OCI-LY1 (cell line): Measurements from ENCODE around the gene PIK3C2B.

Experiments used
- H2AFZ ChIP-seq: fragments of 200-600 bp; sonication (generic), shearing (Covaris generic); 2 replicates; pipeline ENCODE4 v1.6.0; 2014; ENCODE audit warnings: antibody characterized with exemption, mild to moderate bottlenecking, low read length
- H3F3A ChIP-seq: fragments of 200-600 bp; sonication (generic), shearing (Covaris generic); 2 replicates; pipeline ENCODE4 v1.6.0; 2014; ENCODE audit warnings: mild to moderate bottlenecking, antibody characterized with exemption, low read length, moderate library complexity; ENCODE audit not compliant: insufficient read depth
- H3K27ac ChIP-seq: fragments of 200-600 bp; sonication (generic); 2 replicates; pipeline ENCODE4 v1.5.1; 2014; ENCODE audit warnings: low read length, mixed run types, mild to moderate bottlenecking, low read depth; ENCODE audit not compliant: poor library complexity, severe bottlenecking
- H3K27me3 ChIP-seq: fragments of 200-600 bp; sonication (generic); 2 replicates; pipeline ENCODE4 v1.6.0; 2014; ENCODE audit warnings: antibody characterized with exemption, mild to moderate bottlenecking, low read length, moderate library complexity; ENCODE audit not compliant: insufficient read depth
- H3K36me3 ChIP-seq: fragments of 200-600 bp; sonication (generic); 2 replicates; pipeline ENCODE4 v1.6.1; 2014; ENCODE audit warnings: mild to moderate bottlenecking, antibody characterized with exemption, low read length, moderate library complexity, mixed read lengths; ENCODE audit not compliant: insufficient read depth
- H3K4me1 ChIP-seq: fragments of 200-600 bp; sonication (generic); 2 replicates; pipeline ENCODE4 v1.5.1; 2014; ENCODE audit warnings: mild to moderate bottlenecking, low read length, moderate library complexity; ENCODE audit not compliant: insufficient read depth, severe bottlenecking
- H3K4me2 ChIP-seq: fragments of 200-600 bp; sonication (generic), shearing (Covaris generic); 2 replicates; pipeline ENCODE4 v1.6.1; 2014; ENCODE audit warnings: low read length
- H3K4me3 ChIP-seq: fragments of 200-600 bp; sonication (generic); 2 replicates; pipeline ENCODE4 v1.5.1; 2014; ENCODE audit warnings: low read length, low read depth, mild to moderate bottlenecking, mixed read lengths; ENCODE audit not compliant: poor library complexity, severe bottlenecking
- H3K79me2 ChIP-seq: fragments of 200-600 bp; shearing (Covaris generic); 2 replicates; pipeline ENCODE4 v1.6.1; 2016; ENCODE audit warnings: mixed run types, low read length, mixed read lengths; ENCODE audit not compliant: insufficient read depth
- H3K9ac ChIP-seq: fragments of 200-600 bp; sonication (generic), shearing (Covaris generic); 2 replicates; pipeline ENCODE4 v1.6.1; 2014; ENCODE audit warnings: mild to moderate bottlenecking, low read length, mixed read lengths
- H3K9me2 ChIP-seq: fragments of 200-600 bp; sonication (generic), shearing (Covaris generic); 2 replicates; pipeline ENCODE4 v1.6.1; 2014; ENCODE audit warnings: low read depth, mild to moderate bottlenecking, low read length, mixed read lengths
- H3K9me3 ChIP-seq: fragments of 200-600 bp; shearing (Covaris generic); 2 replicates; pipeline ENCODE4 v1.6.1; 2014; ENCODE audit warnings: low read length, mixed read lengths
- H4K20me1 ChIP-seq: fragments of 200-600 bp; sonication (generic), shearing (Covaris generic); 2 replicates; pipeline ENCODE4 v1.6.0; 2016; ENCODE audit warnings: mild to moderate bottlenecking, low read length; ENCODE audit not compliant: insufficient read depth
- CTCF ChIP-seq: fragments of 200-600 bp; sonication (generic), shearing (Covaris generic); IDR thresholded peaks from 2 replicates; pipeline ENCODE4 v1.5.1; 2017; ENCODE audit warnings: mild to moderate bottlenecking, antibody characterized with exemption, low read length, moderate library complexity, mixed read lengths
- EZH2 ChIP-seq: fragments of 200-600 bp; sonication (generic), shearing (Covaris generic); IDR thresholded peaks from 2 replicates; pipeline ENCODE4 v1.8.0; 2017; ENCODE audit warnings: borderline replicate concordance, mixed run types, mild to moderate bottlenecking, antibody characterized with exemption, low read length, moderate library complexity, mixed read lengths

Gene PIK3C2B

GRCh38 chr1:204468206-204468605, 26.4 kb downstream of the PIK3C2B start:
- H3K27ac ChIP-seq, result no peak overlapping the region
- H3K9ac ChIP-seq, result no peak overlapping the region
- H3K9me3 ChIP-seq, result no peaks in the 10 kb centered on the region
- H3K4me3 ChIP-seq, result no peak overlapping the region
- peaks cover 70% of the 10 kb centered on the region for H3K36me3 ChIP-seq
- no peak overlapping the region for H3K4me2 ChIP-seq
- no peaks in the 10 kb centered on the region for H3K27me3 ChIP-seq
- H3K9me2 ChIP-seq, result no peaks in the 10 kb centered on the region
- H3K79me2 ChIP-seq, result no peaks in the 10 kb centered on the region
- no peak overlapping the region for H2AFZ ChIP-seq
- H4K20me1 ChIP-seq, result no peaks in the 10 kb centered on the region
- H3K4me1 ChIP-seq, result peaks cover 29% of the 10 kb centered on the region
- H3F3A ChIP-seq, result no peaks in the 10 kb centered on the region
- TF ChIP-seq EZH2 (no peak), CTCF (no peak)

DNA sequence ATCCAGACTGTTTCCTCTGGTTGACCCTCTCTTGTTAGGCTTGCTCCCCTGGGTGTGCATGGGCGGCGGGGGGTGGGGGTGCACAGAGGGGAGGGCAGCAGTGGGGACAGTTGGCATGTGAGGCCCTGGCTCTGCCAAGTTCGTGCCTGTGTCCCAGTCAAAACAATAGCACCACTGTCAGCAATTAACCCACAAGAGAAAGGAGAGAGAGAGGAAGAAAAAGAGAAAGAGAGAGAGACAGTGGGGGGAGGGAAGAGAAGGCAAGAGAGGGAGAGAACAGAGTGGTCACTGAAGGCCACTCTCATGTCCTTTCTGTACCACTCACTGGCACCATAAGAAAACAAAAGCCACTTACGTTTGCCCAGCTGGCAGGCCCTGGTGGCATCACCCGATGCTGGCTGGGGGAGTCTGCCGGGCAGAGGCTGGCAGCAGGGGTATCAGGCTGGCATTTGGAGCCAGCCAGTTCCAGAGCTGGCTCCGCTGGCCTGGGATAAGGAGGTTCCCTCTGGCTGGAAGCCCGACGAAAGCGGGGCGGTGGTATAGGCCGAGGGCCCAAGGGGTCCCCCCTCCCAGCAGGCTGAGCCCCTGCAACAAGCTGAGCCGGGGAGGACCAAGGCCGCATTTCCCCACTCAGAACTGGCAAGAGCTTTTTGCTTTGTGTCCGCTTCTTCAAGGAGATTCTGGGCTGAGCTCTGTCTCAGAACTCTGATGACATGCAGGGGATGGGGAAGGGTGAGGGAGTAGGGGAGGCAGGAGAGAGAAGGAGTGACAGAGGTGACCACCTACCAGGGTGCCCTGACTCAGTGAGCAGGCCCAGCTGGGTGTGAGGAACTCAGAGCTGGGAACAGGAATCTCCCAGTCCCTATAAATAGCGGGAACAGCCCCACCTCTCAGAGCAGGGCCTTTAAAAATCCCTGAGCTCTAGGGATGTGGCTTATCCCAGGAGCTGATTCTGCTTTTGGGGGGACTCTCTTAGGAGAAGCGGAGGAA, 27.9 kb downstream of the PIK3C2B start:
- Histone ChIP-seq H4K20me1 (no peaks in the 10 kb centered on the region), H3K27me3 (no peaks in the 10 kb centered on the region), H3K9ac (peak overlapping the region; percentile 39; the same call in 1 of the 2 replicates), H3K27ac (peak overlapping the region; percentile 80), H3K4me1 (peaks cover 38% of the 10 kb centered on the region), H3K4me3 (no peak overlapping the region), H3K36me3 (peaks cover 76% of the 10 kb centered on the region), H3F3A (no peaks in the 10 kb centered on the region), H3K79me2 (no peaks in the 10 kb centered on the region), H3K9me3 (no peaks in the 10 kb centered on the region), H2AFZ (no peak overlapping the region), H3K4me2 (peak overlapping the region; percentile 41; the same call in 1 of the 2 replicates), H3K9me2 (no peaks in the 10 kb centered on the region)
- no peak for TF ChIP-seq EZH2
- no peak for TF ChIP-seq CTCF

DNA sequence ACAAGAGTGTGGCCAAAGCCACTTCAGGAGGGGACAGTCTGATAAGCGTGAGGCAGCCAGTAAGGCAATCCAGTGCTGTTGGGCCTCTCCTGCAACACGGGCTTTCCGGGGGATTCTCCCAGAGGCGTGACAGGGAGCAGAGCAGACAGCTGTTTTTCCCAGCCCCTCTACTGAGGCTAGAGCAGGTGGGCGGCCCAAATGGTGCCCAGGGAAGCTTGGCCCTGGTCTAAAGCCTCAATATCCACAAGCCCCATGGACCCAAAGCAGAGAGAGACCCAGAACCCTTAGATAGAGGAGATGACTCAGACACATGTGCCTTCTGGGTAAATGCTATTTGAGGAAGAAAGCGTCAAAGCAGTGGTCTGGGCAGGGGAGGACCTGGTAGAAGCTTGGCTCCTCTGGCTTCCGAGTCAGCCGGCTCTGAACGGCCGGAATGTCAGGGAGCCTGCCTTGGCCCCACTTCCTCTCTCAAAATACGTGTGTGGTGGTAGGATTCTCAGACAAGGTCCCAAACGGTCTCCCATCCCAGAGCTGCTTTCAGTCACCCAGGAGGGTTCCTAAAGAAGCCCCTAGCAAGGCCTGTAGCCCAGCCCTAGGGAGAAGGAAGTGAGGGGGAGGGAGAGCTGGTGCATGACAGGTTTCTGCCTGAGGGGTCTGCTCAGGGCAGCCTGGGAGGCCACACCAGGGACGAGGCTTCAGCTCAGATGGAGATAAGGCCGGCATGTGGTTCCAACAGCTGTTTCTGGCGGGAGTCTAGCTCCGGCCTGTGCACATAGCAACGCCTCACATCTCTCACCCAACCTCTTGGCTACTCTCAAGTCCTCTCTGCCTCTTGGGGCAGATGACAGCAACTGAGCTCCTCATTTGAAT, 28.8 kb downstream of the PIK3C2B start:
- Histone ChIP-seq H3K4me2 (peak overlapping the region; percentile 41; the same call in 1 of the 2 replicates), H3K4me1 (peaks cover 38% of the 10 kb centered on the region)
- no peak for TF ChIP-seq EZH2
- TF ChIP-seq CTCF, result no peak

More for the DNA sequence above, 28.8 kb downstream of the PIK3C2B start:
- Histone ChIP-seq H3F3A (no peaks in the 10 kb centered on the region), H2AFZ (no peak overlapping the region), H3K9ac (no peak overlapping the region; the same call in 1 of the 2 replicates), H3K27ac (peak overlapping the region; percentile 80), H3K79me2 (no peaks in the 10 kb centered on the region), H3K9me2 (no peaks in the 10 kb centered on the region), H3K9me3 (no peaks in the 10 kb centered on the region), H3K27me3 (no peaks in the 10 kb centered on the region), H3K4me3 (no peak overlapping the region), H4K20me1 (no peaks in the 10 kb centered on the region), H3K36me3 (peaks cover 82% of the 10 kb centered on the region)
